ENCODE data around the gene SGO1.
"Not testable (repeated sequence)": the region's sequence is repeated elsewhere in the genome, so short reads cannot be mapped to it uniquely, and the experiment has no call there.

The SGO1 gene

DNA sequence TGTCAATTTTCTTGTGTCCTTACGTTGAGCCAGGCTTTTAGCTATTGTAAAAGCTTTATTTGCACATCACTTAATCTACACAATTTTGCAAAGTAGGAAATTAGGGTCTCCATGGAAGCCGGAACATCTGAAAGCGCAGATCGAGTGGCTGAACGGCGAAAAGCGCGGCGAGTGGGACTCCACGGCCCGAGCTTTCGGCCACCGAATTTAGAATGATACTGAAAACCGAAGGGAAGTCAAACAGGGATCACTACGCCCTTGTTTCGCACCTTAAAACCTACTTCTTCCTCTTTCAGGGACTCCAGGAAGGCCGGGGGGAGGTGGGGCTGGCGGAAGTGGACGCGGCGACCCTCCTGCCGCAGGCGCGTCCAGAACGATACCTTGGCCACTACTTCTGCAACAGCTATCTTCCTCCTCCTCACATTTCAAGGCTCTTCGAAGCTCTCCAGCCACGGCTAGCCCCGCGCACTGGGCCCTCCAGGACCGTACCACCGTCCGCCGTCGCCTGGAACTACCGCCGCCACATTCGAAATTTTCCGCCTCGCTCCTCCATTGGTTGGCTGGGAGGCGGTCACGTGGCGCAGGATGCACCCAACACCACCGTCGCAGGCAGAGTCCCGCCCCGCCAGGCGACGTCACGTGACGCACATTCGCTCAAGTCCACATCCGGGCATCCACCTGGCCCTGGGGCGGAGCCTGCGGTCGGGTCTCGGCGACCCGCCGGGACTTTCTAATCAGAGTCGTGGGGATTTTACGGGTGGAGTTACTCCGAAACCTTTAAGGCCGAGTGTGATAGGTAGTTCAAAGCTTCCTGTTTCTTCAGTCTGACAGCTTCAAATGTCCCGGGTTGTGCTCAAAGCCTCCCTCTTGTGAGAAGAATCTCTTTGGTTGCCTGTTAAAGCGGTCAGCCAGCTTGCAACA lies at the start of gene SGO1:
Gene SGO1, minus strand, starts transcription at position 528 of the 921 bp plus-strand sequence. CDS start 2,179 bp downstream, outside the sequence.
- DNase-seq = peak; percentile 96

DNA sequence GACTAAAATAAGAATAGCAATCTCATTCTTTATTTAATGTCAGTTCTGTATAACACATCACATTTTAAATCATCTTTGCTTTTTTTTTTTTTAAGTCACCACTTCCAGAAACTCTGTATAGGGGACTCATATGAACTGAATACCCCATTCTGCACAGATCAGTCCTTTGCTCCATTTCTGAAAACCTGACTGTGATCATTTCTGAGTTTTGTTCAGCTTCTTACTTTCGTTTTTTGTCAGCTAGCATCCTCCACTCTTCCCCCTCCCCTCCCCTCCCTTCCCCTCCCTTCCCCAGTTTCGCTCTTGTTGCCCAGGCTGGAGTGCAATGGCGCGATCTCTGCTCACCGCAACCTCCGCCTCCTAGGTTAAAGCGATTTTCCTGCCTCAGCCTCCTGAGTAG lies 49.8 kb upstream of the SGO1 start:
- DNase-seq = no peak

DNA sequence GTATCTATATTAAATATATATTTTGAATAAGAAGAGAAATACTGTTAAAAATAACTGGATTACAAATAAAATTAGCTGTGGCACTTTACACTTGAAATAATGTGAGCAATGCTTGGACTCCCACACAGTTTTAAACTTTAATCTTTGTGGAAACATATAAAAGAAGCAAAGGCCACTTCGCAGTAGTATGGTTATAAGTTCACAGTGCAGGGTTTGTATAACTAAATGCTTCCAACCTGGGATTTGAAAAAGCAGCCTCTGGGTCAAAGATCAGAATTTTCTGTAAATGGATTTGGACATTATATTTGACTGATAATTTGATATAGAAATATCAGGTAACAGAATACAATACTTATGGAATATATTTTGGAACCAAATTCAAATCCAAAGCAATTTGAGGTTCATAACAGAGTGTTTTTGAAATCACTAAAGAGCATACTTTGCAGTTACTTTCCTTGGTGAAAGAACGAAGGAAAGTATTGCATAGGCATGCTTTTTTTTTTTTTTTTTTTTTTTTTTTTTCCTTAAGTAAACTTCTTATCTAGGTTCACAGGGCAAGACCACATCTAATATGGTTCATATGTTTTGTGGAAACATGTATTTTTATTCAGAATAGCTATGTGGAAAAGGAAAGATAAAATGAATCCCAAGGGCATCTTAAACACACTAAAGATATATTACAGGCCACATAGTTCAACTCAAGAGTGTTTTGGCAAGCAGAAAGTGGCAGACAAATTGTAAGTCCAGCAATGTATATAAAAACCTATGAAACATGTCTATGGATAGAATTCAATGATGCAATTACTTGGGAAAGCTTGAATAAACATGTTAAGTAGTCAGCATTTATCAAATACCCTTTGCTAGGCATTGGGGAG lies 47.1 kb upstream of the SGO1 start:
- DNase-seq = no peak

DNA sequence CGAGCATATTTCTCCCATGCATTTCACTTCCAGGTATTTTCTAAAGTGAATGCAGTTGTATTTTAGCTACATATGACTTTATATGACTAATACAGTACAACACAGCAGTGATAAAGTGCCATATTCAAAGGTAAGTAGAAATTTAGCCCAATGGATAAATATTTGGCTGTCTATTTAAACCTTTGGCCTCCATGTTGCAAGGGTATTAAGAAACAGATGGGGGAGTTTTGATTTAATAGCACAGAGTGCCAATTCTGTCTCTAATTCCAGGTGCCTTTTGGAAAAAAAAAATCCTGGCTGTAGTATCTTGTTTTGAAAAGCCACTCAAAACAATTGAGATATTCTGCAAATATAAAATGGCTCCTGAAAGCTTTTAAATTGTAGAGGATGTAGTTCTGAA lies 44.9 kb upstream of the SGO1 start:
- no peak for DNase-seq

DNA sequence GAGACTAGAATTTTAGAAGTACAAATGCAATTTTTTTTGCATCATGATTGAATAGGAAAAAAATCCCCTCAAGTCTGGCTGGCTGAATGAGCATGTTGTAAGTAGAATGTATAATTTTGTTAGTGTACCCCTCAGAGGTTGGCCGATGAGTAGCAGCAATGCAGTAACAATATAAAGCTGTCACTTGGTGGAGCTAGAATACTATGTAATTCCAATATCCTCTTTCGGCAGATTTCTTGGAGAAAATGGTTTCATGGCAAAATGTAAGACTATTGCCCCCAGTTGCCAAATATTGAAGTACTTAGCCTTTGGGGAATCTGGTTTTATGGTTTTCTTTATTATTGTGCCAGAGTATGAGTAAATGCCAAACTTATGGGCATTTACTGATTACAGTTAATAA lies 39.8 kb upstream of the SGO1 start:
- peak; percentile 33 for DNase-seq

DNA sequence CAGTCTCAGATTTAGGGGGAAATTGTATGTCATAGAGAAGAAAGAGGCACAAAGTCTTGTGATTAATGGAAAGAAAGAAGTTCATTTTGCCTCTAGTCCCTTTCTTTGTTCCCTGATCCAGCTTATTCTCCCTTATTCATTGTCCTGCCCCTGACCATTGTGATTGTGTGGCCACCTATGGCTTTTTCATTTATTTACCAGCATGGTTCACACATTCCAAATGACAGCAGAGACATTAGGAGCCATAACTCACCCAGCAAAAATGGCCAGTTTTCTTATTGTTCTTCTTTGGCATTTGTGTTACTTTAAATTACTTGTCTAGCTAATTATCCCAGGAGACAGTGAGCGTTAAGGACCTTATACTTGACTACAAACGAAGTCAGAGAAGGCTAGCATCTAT lies 36.3 kb upstream of the SGO1 start:
- no peak for DNase-seq

DNA sequence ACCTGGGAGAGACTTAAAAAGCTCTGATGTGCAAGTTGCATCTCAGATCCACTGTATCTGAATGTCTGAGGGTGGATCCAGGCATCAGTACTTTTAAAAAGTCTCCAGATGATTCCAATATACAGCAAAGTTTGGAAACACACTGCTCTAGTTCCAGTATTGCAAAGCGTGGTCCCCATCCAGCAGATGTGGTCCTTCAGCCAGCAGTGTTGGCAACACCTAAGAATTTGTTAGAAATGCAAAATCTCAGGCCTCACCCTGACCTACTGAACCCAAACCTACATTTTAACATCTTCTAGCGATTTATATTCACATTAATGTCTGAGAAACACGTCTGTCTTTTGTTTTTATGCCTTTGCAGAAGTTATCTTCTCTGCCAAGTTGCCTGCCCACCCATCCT lies 32.2 kb upstream of the SGO1 start:
- DNase-seq = no peak

DNA sequence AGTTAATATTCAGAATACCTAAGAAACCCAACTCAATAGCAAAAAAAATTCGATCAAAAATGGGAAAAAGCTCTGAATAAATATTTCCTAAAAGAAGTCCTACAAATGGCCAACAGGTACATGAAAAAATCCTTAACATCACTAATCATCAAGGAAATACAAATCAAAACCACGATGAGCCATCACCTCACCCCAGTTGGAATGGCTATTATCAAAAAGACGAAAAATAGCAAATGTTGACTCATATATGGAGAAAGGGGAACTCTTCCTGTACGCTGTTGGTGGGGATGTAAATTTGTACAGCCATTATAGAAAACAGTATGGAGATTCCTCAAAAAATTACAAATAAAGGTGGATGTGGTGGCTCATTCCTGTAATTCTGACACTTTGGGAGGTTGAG lies 29.6 kb upstream of the SGO1 start:
- peak; percentile 48 for DNase-seq

DNA sequence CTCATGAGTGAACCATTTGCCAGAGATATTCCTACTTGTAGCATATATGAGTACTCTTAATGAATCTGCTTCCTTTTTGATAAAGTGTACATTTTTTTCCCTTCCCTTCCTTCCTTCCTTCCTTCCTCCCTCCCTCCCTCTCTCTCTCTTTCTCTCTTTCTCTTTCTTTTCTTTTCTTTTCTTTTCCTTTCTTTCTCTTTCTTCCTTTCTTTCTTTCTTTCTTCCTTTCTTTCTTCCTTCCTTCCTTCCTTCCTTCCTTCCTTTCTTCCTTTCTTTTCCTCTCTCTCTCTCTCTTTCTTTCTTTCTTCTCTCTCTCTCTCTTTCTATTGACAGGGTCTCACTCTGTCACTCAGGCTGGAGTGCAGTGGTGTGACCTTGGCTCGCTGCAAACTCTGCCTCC lies 27.5 kb upstream of the SGO1 start:
- not testable (repeated sequence) for DNase-seq

DNA sequence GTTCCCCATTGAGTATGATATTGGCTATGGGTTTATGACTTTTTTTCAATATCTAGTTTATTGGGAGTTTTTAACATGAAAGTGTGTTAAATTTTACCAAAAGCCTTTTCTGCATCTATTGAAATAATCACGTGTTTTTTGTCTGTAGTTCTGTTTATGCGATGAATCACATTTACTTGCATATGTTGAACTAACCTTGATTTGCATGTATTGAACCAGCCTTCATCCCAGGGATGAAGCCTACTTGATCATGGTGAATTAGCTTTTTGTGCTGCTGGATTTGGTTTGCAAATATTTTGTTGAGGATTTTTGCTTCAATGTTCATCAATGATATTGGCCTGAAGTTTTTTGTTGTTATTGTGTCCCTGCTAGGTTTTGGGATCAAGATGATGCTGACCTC lies 21.9 kb upstream of the SGO1 start:
- DNase-seq = not testable (repeated sequence)

DNA sequence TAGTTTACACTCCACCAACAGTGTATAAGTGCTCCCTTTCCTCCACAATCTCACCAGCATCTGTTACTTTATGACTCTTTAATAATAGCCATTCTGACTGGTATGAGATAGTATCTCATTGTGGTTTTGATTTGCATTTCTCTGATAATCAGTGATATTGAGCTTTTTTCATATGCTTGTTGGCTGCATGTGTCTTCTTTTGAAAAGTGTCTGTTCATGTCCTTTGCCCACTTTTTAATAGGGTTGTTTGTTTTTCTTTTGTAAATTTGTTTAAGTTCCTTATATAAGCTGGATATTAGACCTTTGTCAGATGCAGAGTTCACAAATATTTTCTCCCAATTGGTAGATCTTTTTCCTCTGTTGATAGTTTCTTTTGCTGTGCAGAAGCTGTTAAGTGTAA lies 19.9 kb upstream of the SGO1 start:
- DNase-seq = not testable (repeated sequence)

DNA sequence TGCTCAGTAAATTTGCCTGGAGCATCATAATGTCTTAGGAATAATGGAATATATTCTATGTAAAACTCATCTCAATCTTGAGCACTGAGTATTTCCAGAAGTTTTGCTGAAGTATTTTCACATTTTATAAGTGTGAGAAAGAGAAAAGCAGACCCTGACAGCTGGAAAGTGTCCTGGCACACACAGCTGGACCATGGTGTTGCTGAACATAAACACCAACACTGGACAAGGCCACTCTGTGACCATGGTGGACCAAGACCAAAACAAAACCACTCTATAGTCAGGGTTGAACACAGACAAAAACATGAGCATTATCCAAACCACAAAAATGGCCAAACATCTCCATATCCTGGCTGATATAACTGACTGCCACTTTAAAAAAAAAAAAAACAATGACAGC lies 15.1 kb upstream of the SGO1 start:
- no peak for DNase-seq

DNA sequence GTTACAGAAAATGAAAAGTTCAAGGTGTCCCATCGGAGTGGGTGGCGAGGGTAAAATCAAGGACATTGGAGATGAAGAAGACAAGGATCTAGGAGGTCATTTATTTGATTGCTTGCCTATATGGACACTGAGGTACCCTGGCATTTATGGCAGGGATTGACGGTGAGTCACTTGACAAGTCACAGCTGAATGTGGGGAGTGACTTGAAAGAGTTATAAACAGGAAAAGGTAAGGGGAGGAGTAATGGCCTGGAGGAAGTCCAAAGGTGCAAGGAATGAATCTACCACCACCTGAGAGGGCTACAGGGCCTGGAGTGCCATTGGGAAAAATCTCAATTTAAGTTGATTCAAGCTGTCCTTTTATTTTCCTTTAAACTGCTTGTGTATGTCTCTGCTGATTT lies 11.8 kb upstream of the SGO1 start:
- no peak for DNase-seq

DNA sequence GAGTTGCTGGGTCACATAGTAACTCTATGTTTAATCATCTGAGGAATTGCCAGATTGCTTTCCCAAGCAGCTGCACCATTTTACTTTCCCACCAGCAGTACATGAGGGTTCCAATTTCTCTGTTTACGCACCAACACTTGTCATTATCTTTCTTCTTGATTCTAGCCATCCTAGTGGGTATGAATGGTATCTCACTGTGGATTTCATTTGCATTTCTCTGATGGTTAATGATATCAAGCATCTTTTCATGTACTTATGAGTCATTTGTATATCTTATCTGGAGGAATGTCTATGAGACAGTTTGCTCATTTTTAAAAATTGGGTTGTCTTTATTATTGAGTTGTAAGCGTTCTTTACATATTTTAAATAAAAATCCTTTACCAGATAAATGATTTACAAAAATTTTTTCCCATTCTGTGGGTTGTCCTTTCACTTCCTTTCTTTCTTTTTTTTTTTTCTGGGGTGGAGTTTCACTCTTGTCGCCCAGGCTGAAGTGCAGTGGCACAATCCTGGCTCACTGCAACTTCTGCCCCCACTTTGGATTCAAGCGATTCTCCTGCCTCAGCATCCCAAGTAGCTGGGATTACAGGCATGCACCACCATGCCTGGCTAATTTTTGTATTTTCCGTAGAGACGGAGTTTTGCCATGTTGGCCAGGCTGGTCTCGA lies 8.9 kb upstream of the SGO1 start:
- DNase-seq = peak; percentile 16

DNA sequence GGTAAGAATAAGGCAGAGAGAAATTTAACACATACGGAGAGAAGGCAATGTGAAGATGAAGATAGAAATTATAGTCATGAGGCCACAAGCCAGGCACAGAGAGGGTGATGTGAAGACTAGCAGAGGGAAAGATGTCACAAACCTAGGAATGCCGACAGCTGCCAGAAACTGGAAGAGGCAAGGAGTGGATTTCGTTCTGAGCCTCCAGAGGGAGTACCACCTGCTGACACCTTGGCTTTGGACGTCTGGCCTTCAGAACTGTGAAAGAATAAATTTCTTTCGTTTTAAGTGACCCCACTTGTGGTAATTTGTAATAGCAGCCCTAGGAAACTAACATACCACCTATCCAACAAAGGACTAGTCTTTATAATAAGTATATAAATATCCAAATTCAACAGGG lies 5.0 kb upstream of the SGO1 start:
- no peak for DNase-seq

DNA sequence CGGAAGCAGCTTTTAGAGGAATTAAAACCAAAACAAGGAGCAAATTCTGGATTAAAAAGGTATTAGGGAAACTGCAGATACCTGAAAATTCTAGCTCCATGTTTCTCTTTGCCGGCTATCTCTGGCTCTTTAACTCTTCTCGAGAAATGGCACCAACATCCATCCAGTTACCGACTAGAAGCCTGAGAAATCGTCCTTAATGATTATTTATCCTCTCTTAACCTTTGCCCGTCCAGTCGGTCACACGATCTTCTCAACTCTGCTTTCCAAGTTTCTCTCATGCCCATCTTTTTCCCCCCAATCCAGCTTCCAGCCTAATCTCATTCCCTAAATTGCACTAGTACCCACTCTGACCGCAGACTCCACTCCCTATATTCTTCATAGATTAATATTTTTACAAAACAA lies 596 bp upstream of the SGO1 start:
- no peak for DNase-seq

DNA sequence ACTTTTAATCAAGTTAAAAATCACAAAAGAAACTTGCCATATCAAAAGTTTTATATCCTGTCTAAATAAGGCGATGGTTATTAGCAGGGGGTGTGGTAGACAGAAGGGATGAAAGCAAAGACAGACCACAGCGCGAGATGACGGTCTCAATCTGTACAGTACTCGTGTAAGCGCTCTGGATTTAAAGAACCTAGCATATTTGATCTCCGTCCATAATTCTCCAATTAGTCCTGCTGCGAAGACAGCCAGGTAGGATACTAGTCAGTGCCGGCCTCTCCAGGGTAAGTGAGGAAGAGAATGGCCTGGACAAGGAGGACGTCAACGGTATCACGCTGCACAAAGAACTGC lies 701 bp downstream of the SGO1 start:
- DNase-seq = no peak

DNA sequence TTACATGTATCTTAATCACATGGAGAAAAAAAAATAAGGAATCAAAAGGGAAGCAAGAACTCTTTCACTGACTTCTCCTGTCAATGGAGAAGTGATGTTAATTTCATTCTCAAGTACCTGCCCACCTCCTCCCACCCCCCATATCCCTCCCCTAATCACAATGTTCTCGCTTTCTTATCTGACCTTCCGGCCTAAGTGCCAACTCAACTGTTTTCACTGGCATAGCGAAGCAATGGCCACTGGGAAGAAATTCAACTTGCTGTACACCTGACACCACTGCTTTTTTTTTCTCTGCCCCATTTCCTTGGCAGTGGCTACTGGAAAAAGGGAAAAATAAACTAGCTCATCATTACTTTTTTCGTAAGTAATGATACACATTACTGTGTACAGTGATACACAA lies 3.8 kb downstream of the SGO1 start:
- no peak for DNase-seq

DNA sequence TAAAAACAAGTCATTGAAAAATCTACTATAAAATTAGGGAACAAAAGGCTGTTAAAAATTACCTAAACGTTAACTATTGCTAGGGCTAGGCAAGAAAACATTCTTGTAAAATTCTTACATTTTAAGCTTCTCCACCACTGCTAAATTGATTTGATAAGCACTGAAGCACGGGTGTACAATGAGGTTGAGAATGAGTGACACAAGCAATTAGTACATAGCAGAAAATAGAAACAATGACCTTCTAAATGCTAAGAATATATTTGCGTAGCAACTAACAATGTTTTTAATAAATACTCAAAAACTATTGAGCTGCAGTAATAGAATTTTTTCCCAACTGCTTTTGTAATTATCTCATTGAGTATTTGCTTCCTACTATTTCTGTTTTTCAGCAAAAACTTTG lies 4.7 kb downstream of the SGO1 start:
- DNase-seq = no peak

DNA sequence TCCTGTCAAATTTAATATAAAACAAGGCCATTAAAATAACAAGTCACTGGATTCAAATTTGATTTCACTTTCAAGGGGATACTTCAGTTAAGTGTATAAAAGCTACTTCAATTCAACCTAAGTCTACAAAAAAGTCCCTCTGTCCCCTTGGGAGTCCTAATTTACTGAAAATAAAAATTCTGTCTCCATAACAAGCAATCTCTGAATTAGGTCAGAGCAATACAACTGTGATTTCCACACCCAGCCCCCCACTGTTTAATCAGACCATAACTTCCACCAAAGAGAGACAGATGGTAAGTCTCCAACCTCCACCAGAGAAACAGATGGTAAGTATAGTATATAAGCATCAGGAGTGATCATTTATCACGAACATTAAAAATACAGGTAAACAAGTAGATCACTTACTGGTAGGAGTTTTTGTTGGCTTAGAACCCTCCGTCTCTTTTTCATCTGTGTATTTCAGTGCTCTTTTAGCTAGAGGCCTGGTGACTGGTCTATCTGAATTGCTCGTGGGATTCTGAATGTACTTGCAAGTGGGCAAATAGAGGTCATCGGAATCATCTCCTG lies 12.1 kb downstream of the SGO1 start:
- no peak for DNase-seq

DNA sequence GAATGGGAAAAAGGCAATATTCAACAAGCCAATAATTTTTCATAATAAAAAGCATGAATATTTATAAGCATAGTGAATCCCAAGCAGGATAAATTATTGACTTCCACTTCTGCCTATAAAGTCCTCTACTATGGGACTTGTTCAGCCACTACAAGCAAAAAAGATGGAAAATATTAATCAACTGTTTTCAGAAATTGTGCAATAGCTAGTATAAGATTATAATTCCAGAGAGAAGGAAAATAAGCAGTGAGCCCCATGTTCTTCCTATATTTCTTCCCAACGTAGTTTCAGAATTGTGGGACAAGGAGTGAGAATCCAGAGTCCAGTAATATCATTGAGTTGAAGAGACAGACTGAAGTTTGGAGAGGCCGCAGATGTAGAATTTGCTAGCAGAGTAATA lies 24.3 kb downstream of the SGO1 start:
- no peak for DNase-seq

DNA sequence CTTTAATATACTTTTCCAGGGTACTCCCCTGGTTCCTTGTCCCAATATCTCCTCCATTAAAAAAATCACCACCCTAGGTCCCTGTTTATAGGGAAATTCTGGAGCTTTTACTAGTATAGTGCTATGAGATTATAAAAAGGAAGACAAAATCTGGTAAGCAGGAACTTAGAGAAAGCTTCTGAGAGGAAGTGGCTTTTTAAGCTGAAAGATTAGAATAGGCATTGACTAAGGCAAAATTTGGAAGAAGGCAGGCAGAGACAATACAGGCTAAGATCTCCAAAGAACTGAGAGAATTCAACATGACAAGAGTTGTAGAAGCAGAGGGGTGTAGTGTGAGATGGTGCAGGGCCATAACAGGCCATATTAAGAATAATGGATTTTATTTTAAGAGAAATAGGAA lies 25.8 kb downstream of the SGO1 start:
- DNase-seq = no peak

DNA sequence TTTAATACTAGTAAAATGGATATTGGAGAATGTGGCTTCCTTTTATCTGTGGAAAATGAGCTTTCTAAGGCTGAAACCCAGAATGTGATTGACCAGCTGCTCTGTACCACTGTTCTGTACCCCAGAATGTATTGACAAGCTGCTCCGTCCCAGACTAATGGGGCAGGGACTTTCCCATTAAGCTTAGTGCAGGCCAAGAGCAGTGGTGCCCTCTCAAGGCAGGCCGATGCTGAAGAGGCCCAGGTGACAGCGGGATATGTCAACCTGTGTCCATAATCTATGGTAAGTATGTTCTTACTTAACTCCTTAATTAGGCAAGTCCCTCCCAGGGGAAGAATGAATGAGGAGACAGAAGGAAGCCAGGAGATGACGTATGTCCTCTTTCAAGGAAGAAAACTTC lies 31.1 kb downstream of the SGO1 start:
- no peak for DNase-seq

All from NCI-H226 (cell line).